Suprapubic skin (tissue), 4 donors: ENCODE measurements around the gene TSC22D1. TPM values are rescaled to one million over a fixed set of nuclear protein-coding genes. Genes with fewer than 3 reads are reported as not detected.

Experiments used
- DNase-seq, 2 donors: peaks; one replicate each; pipeline ENCODE4 v3.0.0-alpha.2; 2019; ENCODE audit warnings: low spot score in 2 of 2
- H3K27ac ChIP-seq: fragments of 200-600 bp; sonication (generic); one replicate; pipeline ENCODE4 v1.5.1; 2019
- H3K27me3 ChIP-seq: fragments of 200-600 bp; sonication (generic); one replicate; pipeline ENCODE4 v1.5.1; 2019
- H3K36me3 ChIP-seq: fragments of 200-600 bp; sonication (generic); one replicate; pipeline ENCODE4 v1.5.1; 2019
- H3K4me1 ChIP-seq: fragments of 200-600 bp; sonication (generic); one replicate; pipeline ENCODE4 v1.5.1; 2019
- H3K4me3 ChIP-seq: fragments of 200-600 bp; sonication (generic); one replicate; pipeline ENCODE4 v1.5.1; 2019; ENCODE audit warnings: mild to moderate bottlenecking
- H3K9me3 ChIP-seq: fragments of 200-600 bp; sonication (generic); one replicate; pipeline ENCODE4 v1.5.1; 2019
- EP300 ChIP-seq: sonication (generic); formaldehyde crosslinking; IDR thresholded peaks from one replicate; pipeline ENCODE4 v1.6.1; 2017; ENCODE audit warnings: antibody characterized with exemption
- POLR2A ChIP-seq, 2 donors: fragments of 450-650 bp; IDR thresholded peaks; one replicate each; pipeline ENCODE4 v1.6.1; 2017; ENCODE audit warnings: antibody characterized with exemption in 2 of 2, mild to moderate bottlenecking in 2 of 2, moderate library complexity in 2 of 2
- POLR2AphosphoS5 ChIP-seq, 3 donors: sonication (generic); formaldehyde crosslinking; IDR thresholded peaks; one replicate each; pipeline ENCODE4 v1.6.1; 2017; ENCODE audit warnings: antibody characterized with exemption in 3 of 3
- WGBS: methylation state at CpG from one replicate; pipeline ENCODE4 v1.1.5; 2018; 5-methylcytosine and 5-hydroxymethylcytosine counted together
- total RNA-seq, 4 donors: library from RNA; depleted of rRNA; stranded (reverse); fragments of >200 nt; gene quantifications; one replicate each; pipeline ENCODE4 v1.1.0, GENCODE V29; 2016
- TF ChIP-seq, protein P1 (sequence below), 2 donors: fragments of 200-600 bp in 1 of 2; fragments of 450-650 bp in 1 of 2; sonication (generic) in 1 of 2; IDR thresholded peaks; one replicate each; pipeline ENCODE4 v1.5.1; 2016 to 2019; ENCODE audit warnings: antibody characterized with exemption in 2 of 2, mild to moderate bottlenecking in 1 of 2, moderate library complexity in 1 of 2

TSC22D1 gene
- total RNA-seq, 4 donors from 2014 or later = 70.3 to 135 (median 92.1) TPM

DNA sequence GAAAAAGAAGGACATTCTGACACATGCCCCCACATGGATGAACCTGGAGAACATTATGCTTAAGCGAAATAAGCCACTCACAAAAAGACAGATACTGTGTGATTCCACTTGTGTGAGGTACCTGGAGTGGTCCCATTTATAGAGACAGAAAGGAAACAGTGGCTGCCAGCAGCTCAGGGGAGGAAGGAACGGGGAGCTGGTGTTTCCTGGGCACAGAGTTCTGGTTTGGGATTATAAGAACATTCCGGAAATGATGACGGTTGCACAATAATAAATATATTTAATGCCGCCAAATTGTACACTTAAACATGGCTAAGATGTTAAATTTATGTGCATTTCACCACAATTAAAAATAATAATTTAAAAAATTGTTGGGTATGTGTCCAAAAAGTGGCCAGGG lies 169.5 kb downstream of the TSC22D1 start:
- H3K4me1 ChIP-seq = peaks cover 15% of the 10 kb centered on the region
- H3K4me3 ChIP-seq = no peak overlapping the region
- no peak overlapping the region for H3K27ac ChIP-seq
- DNase-seq = no peak
- no peaks in the 10 kb centered on the region for H3K9me3 ChIP-seq
- H3K27me3 ChIP-seq = no peaks in the 10 kb centered on the region
- no peaks in the 10 kb centered on the region for H3K36me3 ChIP-seq
- WGBS = 85% methylated on average over 5 of the region's 5 CpGs
- TF ChIP-seq POLR2AphosphoS5 (IDR thresholded peaks at IDR 0.05) = no peak

DNA sequence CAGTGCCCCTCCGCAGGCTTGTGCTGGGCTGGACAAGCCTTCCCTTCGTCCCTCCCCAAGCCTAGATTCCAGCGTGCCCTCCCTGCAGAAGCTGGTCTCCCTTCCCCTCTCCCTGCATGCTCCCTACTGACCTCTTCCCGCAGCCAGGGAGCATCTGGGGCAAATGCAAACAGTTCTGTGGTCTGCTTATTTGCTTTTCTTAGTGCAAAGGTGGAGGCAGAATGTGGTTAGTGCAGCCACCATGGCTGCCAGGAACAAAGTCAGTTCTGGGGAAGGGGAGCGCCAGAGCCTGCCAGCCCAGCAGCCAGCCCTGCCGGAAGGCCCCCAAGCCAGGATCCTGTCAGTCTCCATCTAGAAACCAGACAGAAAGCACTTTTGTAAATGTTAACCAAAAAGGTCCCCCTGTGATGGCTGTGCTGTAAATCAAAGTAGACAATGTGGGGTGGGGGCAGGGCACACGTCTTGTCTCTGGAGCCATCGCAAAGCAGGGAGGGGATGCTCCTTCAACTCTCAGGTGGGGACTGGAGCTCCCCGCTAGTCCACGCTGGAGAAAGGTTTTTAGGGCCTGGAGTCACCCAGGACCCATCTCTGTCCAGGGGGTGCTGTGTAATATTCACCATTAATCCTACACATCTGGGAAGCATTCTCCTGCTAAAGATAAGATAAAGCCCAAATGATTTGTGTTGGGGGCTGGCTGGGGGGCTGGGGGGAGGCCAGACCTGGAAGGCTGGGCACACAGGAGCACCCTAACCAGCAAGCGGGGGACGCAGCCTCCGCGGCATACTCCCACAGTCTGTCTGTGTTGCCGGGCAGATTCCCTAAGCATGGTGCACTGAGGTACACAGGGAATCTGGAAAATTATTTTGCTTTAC lies 171.6 kb downstream of the TSC22D1 start:
- WGBS = 74% methylated on average over 14 of the region's 15 CpGs
- Histone ChIP-seq H3K27me3 (no peaks in the 10 kb centered on the region), H3K9me3 (no peaks in the 10 kb centered on the region), H3K27ac (peak overlapping the region; percentile 46), H3K4me1 (peaks cover 15% of the 10 kb centered on the region), H3K4me3 (peak overlapping the region; percentile 4), H3K36me3 (no peaks in the 10 kb centered on the region)
- DNase-seq = no peak
- TF ChIP-seq POLR2A (IDR thresholded peaks at IDR 0.05) (no peak), POLR2AphosphoS5 (IDR thresholded peaks at IDR 0.05) (no peak), EP300 (no peak)
- TF ChIP-seq, protein P1, sequence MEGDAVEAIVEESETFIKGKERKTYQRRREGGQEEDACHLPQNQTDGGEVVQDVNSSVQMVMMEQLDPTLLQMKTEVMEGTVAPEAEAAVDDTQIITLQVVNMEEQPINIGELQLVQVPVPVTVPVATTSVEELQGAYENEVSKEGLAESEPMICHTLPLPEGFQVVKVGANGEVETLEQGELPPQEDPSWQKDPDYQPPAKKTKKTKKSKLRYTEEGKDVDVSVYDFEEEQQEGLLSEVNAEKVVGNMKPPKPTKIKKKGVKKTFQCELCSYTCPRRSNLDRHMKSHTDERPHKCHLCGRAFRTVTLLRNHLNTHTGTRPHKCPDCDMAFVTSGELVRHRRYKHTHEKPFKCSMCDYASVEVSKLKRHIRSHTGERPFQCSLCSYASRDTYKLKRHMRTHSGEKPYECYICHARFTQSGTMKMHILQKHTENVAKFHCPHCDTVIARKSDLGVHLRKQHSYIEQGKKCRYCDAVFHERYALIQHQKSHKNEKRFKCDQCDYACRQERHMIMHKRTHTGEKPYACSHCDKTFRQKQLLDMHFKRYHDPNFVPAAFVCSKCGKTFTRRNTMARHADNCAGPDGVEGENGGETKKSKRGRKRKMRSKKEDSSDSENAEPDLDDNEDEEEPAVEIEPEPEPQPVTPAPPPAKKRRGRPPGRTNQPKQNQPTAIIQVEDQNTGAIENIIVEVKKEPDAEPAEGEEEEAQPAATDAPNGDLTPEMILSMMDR (IDR thresholded peaks at IDR 0.05) = no peak

DNA sequence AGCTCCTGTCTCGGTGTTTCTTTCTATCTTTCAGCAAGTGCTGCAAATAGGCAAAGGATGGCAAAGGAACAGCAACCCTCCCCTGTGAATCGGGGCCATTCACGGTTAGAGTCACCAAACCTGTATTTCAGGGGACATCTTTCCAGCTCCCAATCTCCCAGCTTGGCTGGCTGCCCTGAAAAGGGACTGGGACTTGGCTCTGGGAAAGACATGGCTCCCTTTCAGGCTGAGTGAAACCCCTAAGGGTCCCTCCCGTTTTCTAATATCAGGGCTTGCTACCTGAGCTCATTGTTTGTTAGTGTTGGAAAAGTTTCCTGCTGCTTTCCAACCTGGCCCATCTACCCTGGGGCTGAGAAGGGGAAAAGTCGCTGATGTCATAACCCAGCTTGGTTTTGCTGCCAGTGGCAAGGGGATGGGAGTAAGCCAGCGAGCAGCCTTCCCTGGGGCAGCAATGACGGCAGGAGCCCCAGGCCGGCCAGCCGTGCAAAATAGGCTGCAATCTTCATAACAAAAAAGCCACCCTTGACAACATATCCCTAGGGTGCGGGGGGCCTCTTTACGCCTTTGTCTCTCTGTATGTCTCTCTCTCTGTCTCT lies 172.6 kb downstream of the TSC22D1 start:
- Histone ChIP-seq H3K27me3 (no peaks in the 10 kb centered on the region), H3K9me3 (no peaks in the 10 kb centered on the region), H3K4me3 (peak overlapping the region; percentile 4), H3K27ac (peak overlapping the region; percentile 46), H3K36me3 (no peaks in the 10 kb centered on the region), H3K4me1 (peaks cover 15% of the 10 kb centered on the region)
- no peak for TF ChIP-seq POLR2AphosphoS5 (IDR thresholded peaks at IDR 0.05)
- 51% methylated on average over 11 of the region's 11 CpGs for WGBS
- DNase-seq = no peak

DNA sequence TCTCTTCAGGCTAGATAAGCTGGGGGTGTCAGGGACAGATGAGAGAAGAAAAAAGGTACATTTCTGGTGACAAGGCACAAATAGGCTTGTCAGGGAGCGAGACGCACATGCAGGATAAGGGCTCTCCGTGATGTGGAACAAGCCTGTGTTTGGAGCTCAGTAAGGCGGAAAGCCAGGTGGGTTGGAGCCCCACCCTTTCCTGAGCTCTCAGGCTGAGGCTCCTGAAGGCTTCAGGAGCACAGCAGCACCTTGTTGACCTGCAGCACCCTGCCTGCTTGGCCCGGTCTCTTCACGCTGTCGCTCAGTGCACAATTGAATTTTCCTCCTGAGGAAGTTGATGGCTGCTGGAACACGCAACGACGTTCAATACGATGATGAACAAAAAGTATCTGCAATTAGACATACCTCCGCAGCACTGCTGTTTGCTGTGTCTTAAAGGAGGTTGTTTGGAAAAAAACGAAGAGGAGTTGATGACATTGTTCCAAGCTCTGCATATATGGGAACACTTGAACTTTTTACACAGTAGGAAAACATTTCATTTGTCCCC lies 173.2 kb downstream of the TSC22D1 start:
- Histone ChIP-seq H3K4me1 (peaks cover 15% of the 10 kb centered on the region), H3K9me3 (no peaks in the 10 kb centered on the region), H3K36me3 (no peaks in the 10 kb centered on the region), H3K4me3 (peak overlapping the region; percentile 2), H3K27me3 (no peaks in the 10 kb centered on the region), H3K27ac (peak overlapping the region; percentile 46)
- TF ChIP-seq POLR2A (IDR thresholded peaks at IDR 0.05) = no peak
- no peak for TF ChIP-seq EP300
- TF ChIP-seq, protein P1 (IDR thresholded peaks at IDR 0.05) = no peak
- DNase-seq = no peak
- 67% methylated on average over 13 of the region's 13 CpGs for WGBS

DNA sequence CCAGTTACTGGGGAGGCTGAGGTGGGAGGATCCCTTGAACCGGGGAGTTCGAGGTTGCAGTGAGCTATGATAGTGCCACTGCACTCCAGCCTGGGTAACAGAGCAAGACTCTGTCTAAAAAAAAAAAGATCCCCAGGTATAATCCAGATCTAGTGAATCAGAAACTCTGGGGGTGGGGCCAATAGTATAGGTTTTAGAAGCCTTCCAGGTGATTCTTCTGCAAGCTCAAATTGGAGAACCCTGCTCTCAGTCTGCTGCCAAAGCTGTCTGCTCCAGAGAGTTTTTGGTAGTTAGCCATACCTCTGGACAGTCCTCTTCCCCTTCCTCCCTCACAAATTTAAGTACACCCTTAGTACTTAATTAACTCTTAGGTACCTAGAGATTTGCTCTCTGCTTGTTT lies 174.6 kb downstream of the TSC22D1 start:
- Histone ChIP-seq H3K4me1 (peaks cover 15% of the 10 kb centered on the region), H3K27ac (no peak overlapping the region), H3K9me3 (no peaks in the 10 kb centered on the region), H3K4me3 (no peak overlapping the region), H3K27me3 (no peaks in the 10 kb centered on the region), H3K36me3 (no peaks in the 10 kb centered on the region)
- TF ChIP-seq POLR2A (IDR thresholded peaks at IDR 0.05) = no peak
- TF ChIP-seq POLR2AphosphoS5 (IDR thresholded peaks at IDR 0.05) = no peak
- TF ChIP-seq, protein P1 (IDR thresholded peaks at IDR 0.05) = no peak
- TF ChIP-seq EP300 = no peak
- DNase-seq = no peak
- 94% methylated on average over 2 of the region's 2 CpGs for WGBS

DNA sequence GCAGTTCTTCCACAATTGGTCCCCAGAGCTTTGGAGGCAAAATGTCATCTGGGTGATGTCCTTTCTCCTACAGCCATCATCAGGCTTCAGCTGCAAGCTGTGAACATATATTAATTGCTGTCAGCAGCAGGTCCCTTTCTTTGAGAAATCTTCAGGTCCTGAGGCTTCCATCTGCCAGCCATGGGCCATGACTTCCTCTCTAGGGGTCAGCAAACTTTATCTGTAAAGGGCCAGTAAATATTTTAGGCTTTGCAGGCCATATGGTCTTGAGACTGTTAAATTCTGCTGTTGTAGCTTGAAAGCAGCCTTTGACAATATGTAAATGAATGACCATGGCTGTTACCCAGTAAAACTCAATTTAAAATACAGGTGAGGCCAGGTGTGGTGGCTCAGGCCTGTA lies 175.4 kb downstream of the TSC22D1 start:
- Histone ChIP-seq H3K9me3 (no peaks in the 10 kb centered on the region), H3K4me1 (peaks cover 15% of the 10 kb centered on the region), H3K36me3 (no peaks in the 10 kb centered on the region), H3K27me3 (no peaks in the 10 kb centered on the region), H3K4me3 (no peak overlapping the region), H3K27ac (no peak overlapping the region)
- no peak for TF ChIP-seq POLR2A (IDR thresholded peaks at IDR 0.05)
- TF ChIP-seq POLR2AphosphoS5 (IDR thresholded peaks at IDR 0.05) = no peak
- TF ChIP-seq, protein P1 (IDR thresholded peaks at IDR 0.05) = no peak
- TF ChIP-seq EP300 = no peak
- no peak for DNase-seq
